Measurements from ENCODE around the gene PSTK.

DNA sequence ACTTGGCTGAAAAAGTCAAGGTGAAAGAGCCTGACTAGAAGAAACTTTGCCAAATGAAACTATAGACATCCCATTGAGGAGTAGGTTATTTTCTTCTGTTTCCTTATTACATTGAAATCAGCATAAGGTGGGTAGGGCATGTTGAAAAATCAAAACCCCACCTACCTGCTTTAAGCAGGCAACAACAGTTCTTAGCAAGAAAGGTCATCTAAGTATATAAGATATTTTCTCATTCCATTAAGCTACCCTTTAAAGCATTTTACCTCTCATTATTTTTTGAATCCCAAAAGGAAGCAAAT lies 59.4 kb downstream of the PSTK start:
- TF ChIP-seq CTCF (optimal IDR thresholded peaks at IDR 0.05 in 1 of 3, IDR thresholded peaks at IDR 0.05 in 1 of 3, conservative IDR thresholded peaks at IDR 0.05 in 1 of 3; ENCODE audit: extremely low read depth in 1 of 3, insufficient read depth in 2 of 3, low read length in 3 of 3) = no peak
- TF ChIP-seq EZH2 (IDR thresholded peaks at IDR 0.05; ENCODE audit: low read length) = no peak

Data from keratinocyte (primary cell).